ENCODE data around the gene COG5. TPM values are rescaled to one million over a fixed set of nuclear protein-coding genes. Genes with fewer than 3 reads are reported as not detected.

COG5 gene
- total and polyA plus RNA-seq, 2 of the 8 experiments (the other 6 are each of a cell fraction or from before 2014, with no cell fraction given), result 10.5 to 28.1 TPM

- POLR2A ChIA-PET (ENCODE audit: partially characterized antibody), result no interaction called here
- Histone ChIP-seq H2BK5ac (ENCODE audit: low read depth, low read length) (no peak overlapping the region), H3K56ac (replicated peaks; ENCODE audit: insufficient read length, low read depth, low read length) (no peak overlapping the region), H3K27me3 (replicated peaks in 1 of 4; ENCODE audit: control insufficient read depth in 3 of 4, extremely low read depth in 1 of 4, insufficient read depth in 3 of 4, low read length in 3 of 4) (no peaks in the 10 kb centered on the region), H3K27ac (ENCODE audit: low read depth, low read length) (no peak overlapping the region), H3K4me3 (ENCODE audit: extremely low read depth in 1 of 4, insufficient read depth in 2 of 4, low read depth in 3 of 4, low read length in 4 of 4) (no peak overlapping the region), H3K9ac (replicated peaks in 1 of 4; ENCODE audit: extremely low read depth in 1 of 4, low read depth in 3 of 4, low read length in 3 of 4) (no peak overlapping the region), H2BK120ac (replicated peaks; ENCODE audit: low read depth, low read length) (no peak overlapping the region), H3K18ac (ENCODE audit: extremely low read depth, low read length) (no peak overlapping the region), H3K23me2 (ENCODE audit: low read depth, low read length) (no peaks in the 10 kb centered on the region), H4K91ac (replicated peaks; ENCODE audit: insufficient read length, low read length) (no peak overlapping the region), H2AK5ac (ENCODE audit: low read depth, low read length) (no peak overlapping the region), H3K4ac (replicated peaks; ENCODE audit: insufficient read length, low read depth, low read length) (no peak overlapping the region), H3K4me2 (ENCODE audit: insufficient read depth in 1 of 2, low read depth in 2 of 2, low read length in 2 of 2) (no peak overlapping the region), H2BK20ac (ENCODE audit: low read length) (no peak overlapping the region), H3K23ac (ENCODE audit: insufficient read length) (no peak overlapping the region), H4K8ac (ENCODE audit: extremely low read depth, insufficient read depth, low read length) (no peak overlapping the region), H2BK12ac (ENCODE audit: low read depth, low read length) (no peak overlapping the region), H3K79me1 (ENCODE audit: low read depth, low read length) (no peaks in the 10 kb centered on the region), H4K5ac (ENCODE audit: insufficient read length, low read depth, low read length) (no peak overlapping the region), H4K20me1 (replicated peaks in 1 of 2; ENCODE audit: control insufficient read depth in 1 of 2, insufficient read depth in 2 of 2, low read length in 2 of 2) (no peaks in the 10 kb centered on the region), H3K9me3 (ENCODE audit: insufficient read depth in 2 of 2, low read depth in 1 of 2, low read length in 1 of 2) (no peaks in the 10 kb centered on the region), H3K4me1 (replicated peaks in 1 of 4; ENCODE audit: control insufficient read depth in 3 of 4, insufficient read depth in 4 of 4, low read length in 3 of 4) (no peaks in the 10 kb centered on the region), H2AFZ (ENCODE audit: low read length) (no peak overlapping the region), H3K79me2 (ENCODE audit: control insufficient read depth in 1 of 2, insufficient read depth in 2 of 2, low read length in 2 of 2) (no peaks in the 10 kb centered on the region), H2BK15ac (ENCODE audit: low read length) (no peak overlapping the region), H3K36me3 (ENCODE audit: control insufficient read depth in 2 of 4, insufficient read depth in 4 of 4, low read length in 3 of 4) (no peaks in the 10 kb centered on the region; a peak in 1 of 8 replicates), H3K14ac (ENCODE audit: insufficient read length) (no peak overlapping the region)
- DNase-seq (ENCODE audit: low read depth in 1 of 2, low spot score in 2 of 2), result no peak
- TF ChIP-seq BACH1 (IDR thresholded peaks at IDR 0.05; ENCODE audit: low read length) (no peak), YY1 (IDR thresholded peaks at IDR 0.05; ENCODE audit: low read depth, low read length) (no peak), KDM4A (IDR thresholded peaks at IDR 0.05; ENCODE audit: low read depth, low read length, severe bottlenecking) (no peak), POU5F1 (IDR thresholded peaks at IDR 0.05; ENCODE audit: low read depth, low read length) (no peak), TEAD4 (IDR thresholded peaks at IDR 0.05; ENCODE audit: low read depth, low read length) (no peak), ATF3 (IDR thresholded peaks at IDR 0.05; ENCODE audit: insufficient read depth, low read depth, low read length) (no peak), RAD21 (IDR thresholded peaks at IDR 0.05 in 1 of 2, conservative IDR thresholded peaks at IDR 0.05 in 1 of 2; ENCODE audit: low read depth in 2 of 2, low read length in 2 of 2) (no peak), SIN3A (conservative IDR thresholded peaks at IDR 0.05 in 1 of 2, IDR thresholded peaks at IDR 0.05 in 1 of 2; ENCODE audit: low read depth in 1 of 2, low read length in 2 of 2) (no peak)
- 86% methylated on average over 1 of the region's 1 CpG; no CpG with 5 or more reads in 1 of the 2 experiments for WGBS, 2 experiments (ENCODE audit: extremely low coverage in 1 of 2, insufficient coverage in 1 of 2, insufficient read length in 1 of 2, insufficient replicate concordance in 2 of 2, low coverage in 1 of 2, low lambda C conversion rate in 2 of 2, missing lambda C conversion rate in 1 of 2)
- no peak for FAIRE-seq
- CTCF ChIA-PET (ENCODE audit: partially characterized antibody), result interaction anchor here (0.6 to 0.9 kb wide), 2 partner anchors 50 to 98 kb away, joined by 3 to 4 read pairs; no protein-coding TSS in a partner anchor
These were observed 46.6 kb upstream of the COG5 start for GRCh38 chr7:107610323-107610722.
